ENCODE data around the gene PTGIS.

DNA sequence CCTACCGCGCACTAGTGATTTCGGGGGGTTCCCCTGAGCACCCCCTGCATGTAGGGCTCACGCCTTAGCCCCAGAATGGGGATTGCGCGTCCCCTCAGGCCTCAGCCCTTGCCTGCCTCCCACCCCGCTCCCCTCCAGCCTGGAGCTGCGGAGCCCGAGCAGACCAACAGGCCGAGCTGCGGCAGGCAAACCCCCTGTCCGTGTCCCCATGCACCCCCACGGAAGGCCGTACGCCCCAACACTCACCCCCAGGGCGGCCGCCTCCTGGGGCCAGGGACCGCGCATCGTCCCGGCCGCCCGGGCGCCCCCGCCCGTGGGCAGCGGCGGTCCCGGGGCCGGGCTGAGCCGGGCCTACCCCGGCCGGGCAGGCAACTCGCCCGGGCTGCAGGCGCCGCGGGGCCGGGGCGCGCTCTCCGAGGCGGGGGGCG is 84.2 kb downstream of the PTGIS start:
- TF ChIP-seq, protein P1, sequence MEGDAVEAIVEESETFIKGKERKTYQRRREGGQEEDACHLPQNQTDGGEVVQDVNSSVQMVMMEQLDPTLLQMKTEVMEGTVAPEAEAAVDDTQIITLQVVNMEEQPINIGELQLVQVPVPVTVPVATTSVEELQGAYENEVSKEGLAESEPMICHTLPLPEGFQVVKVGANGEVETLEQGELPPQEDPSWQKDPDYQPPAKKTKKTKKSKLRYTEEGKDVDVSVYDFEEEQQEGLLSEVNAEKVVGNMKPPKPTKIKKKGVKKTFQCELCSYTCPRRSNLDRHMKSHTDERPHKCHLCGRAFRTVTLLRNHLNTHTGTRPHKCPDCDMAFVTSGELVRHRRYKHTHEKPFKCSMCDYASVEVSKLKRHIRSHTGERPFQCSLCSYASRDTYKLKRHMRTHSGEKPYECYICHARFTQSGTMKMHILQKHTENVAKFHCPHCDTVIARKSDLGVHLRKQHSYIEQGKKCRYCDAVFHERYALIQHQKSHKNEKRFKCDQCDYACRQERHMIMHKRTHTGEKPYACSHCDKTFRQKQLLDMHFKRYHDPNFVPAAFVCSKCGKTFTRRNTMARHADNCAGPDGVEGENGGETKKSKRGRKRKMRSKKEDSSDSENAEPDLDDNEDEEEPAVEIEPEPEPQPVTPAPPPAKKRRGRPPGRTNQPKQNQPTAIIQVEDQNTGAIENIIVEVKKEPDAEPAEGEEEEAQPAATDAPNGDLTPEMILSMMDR (IDR thresholded peaks at IDR 0.05) = no peak
- no peak for TF ChIP-seq POLR2A (IDR thresholded peaks at IDR 0.05)

All from thyroid gland (tissue), 4 donors.